Stimulated activated CD8-positive, alpha-beta memory T cell treated with anti-CD3 and anti-CD28 coated beads, Interleukin-4, amount 100 ng/mL, for 1 hour (primary cell): ENCODE data around the gene TMEM174.

Source experiments
- DNase-seq, 2 donors: peaks; one replicate each; pipeline ENCODE4 v3.0.0-alpha.2; 2020; ENCODE audit warnings: low read depth in 2 of 2, low spot score in 1 of 2

The TMEM174 gene

GRCh38 chr5:73152411-73153388, 20.3 kb upstream of the TMEM174 start:
- no peak for DNase-seq

DNA sequence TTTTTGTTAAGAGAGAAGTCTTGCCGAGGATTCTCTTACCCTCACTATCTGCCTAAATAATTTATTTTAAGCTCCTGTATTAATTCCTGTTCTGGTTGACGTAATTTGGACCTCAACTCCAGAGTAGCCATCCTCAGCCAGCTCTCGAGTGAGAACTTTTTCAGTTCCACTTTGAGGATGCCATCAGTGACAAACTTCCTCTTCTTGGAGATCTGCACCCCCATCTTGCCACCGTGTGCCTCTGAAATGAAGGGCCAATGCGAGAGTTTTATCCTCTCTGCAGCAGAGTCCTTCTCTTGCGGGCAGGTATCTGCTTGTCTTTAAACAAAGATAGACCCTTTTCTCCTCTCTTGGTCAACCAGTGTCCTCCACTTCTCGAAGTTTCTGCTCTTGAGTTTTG, 19.5 kb upstream of the TMEM174 start:
- no peak for DNase-seq

- DNase-seq = no peak
These were observed 18.6 kb upstream of the TMEM174 start for GRCh38 chr5:73154208-73155006.

- DNase-seq = no peak
These were observed 17.4 kb upstream of the TMEM174 start for GRCh38 chr5:73155271-73156222.

DNA sequence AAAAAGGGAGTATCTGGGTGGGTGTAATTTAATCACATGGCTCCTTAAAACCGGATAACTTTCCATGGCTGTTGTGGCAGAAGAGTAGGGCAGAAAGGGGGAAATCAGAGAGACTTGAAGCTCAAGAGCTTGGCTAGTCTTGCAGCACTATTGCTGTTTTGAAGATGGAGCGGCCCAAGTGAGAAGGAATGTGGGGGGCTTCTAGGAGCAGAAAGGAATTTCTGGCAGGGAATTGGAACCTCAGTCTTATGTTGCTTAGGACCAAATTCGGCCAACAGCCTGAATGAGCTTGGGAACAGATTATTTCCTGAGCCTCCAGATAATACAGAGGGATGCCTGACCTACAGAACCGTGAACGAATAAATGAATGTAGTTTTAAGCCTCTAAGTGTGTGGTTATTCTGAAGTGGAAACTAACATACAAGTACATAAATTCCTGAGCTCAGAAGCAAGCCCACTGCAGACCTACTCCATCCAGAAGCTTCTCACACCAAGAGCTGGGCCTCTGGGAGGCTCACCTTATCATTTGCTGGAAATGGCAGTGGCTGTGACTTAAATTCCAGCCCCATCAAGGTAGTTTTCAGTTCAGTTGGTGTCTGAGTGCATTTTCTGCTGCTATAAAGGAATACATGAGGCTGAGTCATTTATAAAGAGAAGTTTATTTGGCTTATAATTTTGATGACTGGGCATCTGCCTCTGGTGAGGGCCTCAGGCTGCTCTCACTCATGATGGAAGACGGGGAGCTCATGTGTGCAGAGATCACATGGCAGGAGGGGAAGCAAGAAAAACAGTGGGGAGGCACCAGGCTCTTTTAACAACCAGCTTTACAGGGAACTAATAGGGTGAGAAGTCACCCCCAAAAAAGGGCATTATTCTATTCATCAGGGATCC, 15.3 kb upstream of the TMEM174 start:
- DNase-seq = no peak

- DNase-seq = no peak
These were observed 14.7 kb upstream of the TMEM174 start for GRCh38 chr5:73158313-73158712.

- no peak for DNase-seq
These were observed 12.7 kb upstream of the TMEM174 start for GRCh38 chr5:73160239-73160671.

- DNase-seq = no peak
These were observed 2.5 kb upstream of the TMEM174 start for GRCh38 chr5:73170522-73170921.

DNA sequence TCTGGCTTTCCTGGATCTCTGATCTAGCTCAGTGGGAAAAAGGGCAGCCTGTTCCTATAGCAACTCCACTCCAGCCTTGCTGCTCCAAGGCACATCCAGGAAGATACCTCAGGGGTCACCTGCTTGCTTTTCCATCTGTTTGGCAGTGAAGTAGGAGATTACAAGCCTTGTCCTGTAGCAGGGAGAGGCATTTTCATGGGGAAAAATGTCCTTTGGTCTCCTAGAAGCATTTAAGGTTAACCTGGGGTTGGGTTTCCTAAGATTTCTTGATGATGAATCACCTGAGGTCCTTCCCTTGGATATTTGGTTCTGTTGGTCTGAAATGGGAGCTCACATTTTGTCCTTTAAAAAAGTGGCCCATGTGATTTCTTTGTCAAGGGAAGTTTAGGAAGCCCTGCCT, 1.5 kb upstream of the TMEM174 start:
- no peak for DNase-seq

- no peak for DNase-seq
These were observed 1.3 kb downstream of the TMEM174 start for GRCh38 chr5:73174100-73174815.

DNA sequence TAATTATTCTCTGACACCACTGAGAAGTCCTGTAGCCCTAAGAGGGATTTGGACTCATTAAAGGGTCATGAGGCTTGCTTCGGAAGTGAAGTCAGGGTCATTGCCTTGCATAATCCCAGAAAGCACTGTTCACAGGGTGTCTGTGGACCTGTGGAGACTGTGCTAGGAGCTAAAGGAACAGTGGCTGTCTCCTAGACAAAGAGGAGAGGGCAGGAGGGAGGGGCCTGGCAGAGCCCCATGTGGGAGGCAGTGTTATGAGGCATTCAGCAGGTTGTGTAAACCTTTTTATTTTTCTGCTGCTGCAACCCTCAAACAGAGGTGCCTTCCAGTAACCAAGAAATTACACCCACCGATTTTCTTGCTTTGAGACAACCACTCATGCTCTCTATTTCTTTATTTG, 3.3 kb downstream of the TMEM174 start:
- DNase-seq = no peak

DNA sequence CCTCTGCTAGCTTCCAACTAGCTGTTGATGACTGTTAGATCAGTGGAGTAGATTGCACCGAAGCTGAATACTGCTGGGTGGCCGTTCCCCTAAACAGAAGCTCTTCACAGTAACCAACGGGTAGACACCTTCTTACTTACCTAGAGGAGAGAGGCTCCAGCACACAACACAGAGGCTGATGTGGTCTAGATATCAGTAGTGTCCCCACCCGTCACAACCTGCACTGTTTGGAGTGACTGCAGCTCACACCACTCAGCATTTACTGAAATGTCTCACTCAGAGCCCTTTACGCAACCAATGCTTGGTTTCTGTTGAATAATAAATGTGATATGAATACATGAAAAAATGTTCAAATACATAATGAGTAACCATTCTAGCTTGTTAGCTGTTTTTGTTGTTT, 5.3 kb downstream of the TMEM174 start:
- DNase-seq = no peak

DNA sequence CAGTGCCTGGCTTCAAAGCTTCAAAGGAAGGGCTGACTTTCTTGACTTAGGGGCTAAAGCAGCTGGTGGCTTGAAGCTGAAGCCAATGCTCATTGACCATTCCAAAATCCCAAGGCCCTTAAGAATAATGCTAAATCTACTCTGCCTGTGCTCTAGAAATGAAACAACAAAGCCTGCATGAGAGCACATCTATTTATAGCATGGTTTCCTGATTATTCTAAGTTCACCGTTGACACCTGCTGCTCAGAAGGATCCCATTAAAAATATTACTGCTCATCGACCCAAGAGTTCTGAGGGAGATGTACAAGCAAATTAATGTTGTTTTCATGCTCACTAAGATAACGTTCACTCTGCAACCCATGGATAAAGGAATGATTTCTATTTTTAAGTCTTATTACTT, 6.7 kb downstream of the TMEM174 start:
- no peak for DNase-seq

GRCh38 chr5:73180566-73180965, 7.6 kb downstream of the TMEM174 start:
- DNase-seq = no peak

- no peak for DNase-seq
These were observed 9.3 kb downstream of the TMEM174 start for GRCh38 chr5:73182307-73182706.

DNA sequence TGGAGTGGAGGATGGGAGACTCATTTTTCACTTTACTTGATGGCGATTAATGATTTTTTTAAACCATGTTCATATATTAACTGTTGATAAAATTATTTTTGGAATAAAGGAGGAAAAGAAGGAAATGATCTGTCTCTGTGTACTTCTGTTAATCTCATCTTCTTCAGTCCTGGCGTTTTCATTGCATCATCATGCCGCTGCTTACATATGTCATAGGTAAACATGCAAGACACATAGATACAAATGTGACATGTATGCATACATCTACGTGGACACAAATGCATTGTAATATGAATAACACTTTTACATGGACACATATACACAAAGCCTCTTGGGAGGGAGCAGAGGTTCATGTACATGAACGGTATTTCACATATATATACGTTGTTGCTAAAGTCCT, 10.0 kb downstream of the TMEM174 start:
- no peak for DNase-seq

- no peak for DNase-seq
These were observed 10.5 kb downstream of the TMEM174 start for GRCh38 chr5:73183481-73183891.

- no peak for DNase-seq
These were observed 14.0 kb downstream of the TMEM174 start for GRCh38 chr5:73186976-73187375.
